Neural progenitor cell (in vitro differentiated cells): Measurements from ENCODE around the gene RALGDS. TPM values are rescaled to one million over a fixed set of nuclear protein-coding genes. Genes with fewer than 3 reads are reported as not detected.

Experiments used
- DNase-seq: peaks from one replicate; pipeline ENCODE4 v3.0.0-alpha.2; 2016; ENCODE audit warnings: low spot score
- H2AFZ ChIP-seq: fragments of 200-600 bp; sonication (generic); replicated peaks from 2 replicates; pipeline ENCODE4 v1.6.1; 2016; ENCODE audit warnings: antibody characterized with exemption
- H3F3A ChIP-seq: fragments of 200-600 bp; sonication (generic); 2 replicates; pipeline ENCODE4 v1.6.1; 2016; ENCODE audit warnings: antibody characterized with exemption, low read depth
- H3K27ac ChIP-seq: fragments of 200-600 bp; sonication (generic); 2 replicates; pipeline ENCODE4 v1.5.1; 2016; ENCODE audit warnings: mild to moderate bottlenecking
- H3K27me3 ChIP-seq: fragments of 200-600 bp; sonication (generic); 2 replicates; pipeline ENCODE4 v1.6.1; 2016; ENCODE audit warnings: mild to moderate bottlenecking, moderate library complexity
- H3K36me3 ChIP-seq: fragments of 200-600 bp; sonication (generic); 2 replicates; pipeline ENCODE4 v1.5.1; 2016
- H3K4me1 ChIP-seq: fragments of 200-600 bp; sonication (generic); 2 replicates; pipeline ENCODE4 v1.6.1; 2016; ENCODE audit warnings: mixed run types
- H3K4me2 ChIP-seq: fragments of 200-600 bp; sonication (generic); 2 replicates; pipeline ENCODE4 v1.6.1; 2016
- H3K4me3 ChIP-seq: fragments of 200-600 bp; sonication (generic); 2 replicates; pipeline ENCODE4 v1.5.1; 2016
- H3K79me2 ChIP-seq: fragments of 200-600 bp; sonication (generic); 2 replicates; pipeline ENCODE4 v1.6.1; 2016; ENCODE audit warnings: low read depth
- H3K9ac ChIP-seq: fragments of 200-600 bp; sonication (generic); 2 replicates; pipeline ENCODE4 v1.6.1; 2016
- H3K9me3 ChIP-seq: fragments of 200-600 bp; sonication (generic); 2 replicates; pipeline ENCODE4 v1.5.1; 2016; ENCODE audit warnings: low read depth
- H4K20me1 ChIP-seq: fragments of 200-600 bp; sonication (generic); 2 replicates; pipeline ENCODE4 v1.6.1; 2016; ENCODE audit warnings: low read depth
- H3K27ac Mint-ChIP-seq: 3 replicates; pipeline ENCODE4 v1.8.0; 2021; ENCODE audit warnings: mixed read lengths
- H3K27me3 Mint-ChIP-seq: 2 replicates; pipeline ENCODE4 v1.8.0; 2022; ENCODE audit warnings: low read depth, mild to moderate bottlenecking, inconsistent platforms, moderate library complexity, mixed read lengths; ENCODE audit not compliant: insufficient read depth
- H3K36me3 Mint-ChIP-seq: 3 replicates; pipeline ENCODE4 v1.8.0; 2021; ENCODE audit warnings: mixed read lengths
- H3K4me1 Mint-ChIP-seq: 3 replicates; pipeline ENCODE4 v1.8.0; 2021; ENCODE audit warnings: mixed read lengths
- H3K4me3 Mint-ChIP-seq: 3 replicates; pipeline ENCODE4 v1.8.0; 2021; ENCODE audit warnings: mild to moderate bottlenecking, moderate library complexity, mixed read lengths
- H3K9me3 Mint-ChIP-seq: 3 replicates; pipeline ENCODE4 v1.8.0; 2020; ENCODE audit warnings: mixed read lengths
- CTCF ChIP-seq: fragments of 200-600 bp; sonication (generic); IDR thresholded peaks from 2 replicates; pipeline ENCODE4 v1.5.1; 2017; ENCODE audit warnings: antibody characterized with exemption, mild to moderate bottlenecking
- EZH2 ChIP-seq: fragments of 200-600 bp; sonication (generic); IDR thresholded peaks from 2 replicates; pipeline ENCODE4 v1.6.1; 2017; ENCODE audit warnings: antibody characterized with exemption, mild to moderate bottlenecking, moderate library complexity
- EZH2phosphoT487 ChIP-seq: fragments of 200-600 bp; sonication (generic); IDR thresholded peaks from 2 replicates; pipeline ENCODE4 v1.6.1; 2017; ENCODE audit warnings: antibody characterized with exemption
- total RNA-seq: library from RNA; depleted of rRNA; stranded (reverse); fragments of >200 nt; gene quantifications from 2 replicates; pipeline ENCODE4 v1.2.3, GENCODE V29; 2015; ENCODE audit warnings: low replicate concordance

Gene RALGDS
- total RNA-seq, 1 donor from 2014 or later: 24.1 TPM

DNA sequence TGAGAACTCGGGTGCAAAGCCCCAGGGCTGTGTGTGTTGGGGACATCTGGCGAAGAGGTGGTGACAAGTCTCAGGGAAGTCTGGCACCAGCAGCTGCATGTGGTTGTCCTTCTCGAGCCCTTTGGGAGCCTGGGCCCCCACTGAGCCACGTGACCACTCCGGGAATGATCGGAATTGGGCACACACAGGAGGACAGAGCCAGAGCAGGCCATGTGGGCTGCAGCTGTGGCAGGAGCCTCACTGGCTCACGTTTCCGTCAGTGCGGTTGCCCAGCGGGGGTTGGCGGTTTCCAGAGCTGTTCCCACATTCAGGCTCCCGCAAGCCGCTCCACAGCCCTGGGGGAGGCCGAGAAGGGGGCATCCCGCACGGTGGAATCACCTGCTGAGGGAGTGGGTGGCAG is 66.1 kb downstream of the RALGDS start:
- no peaks in the 10 kb centered on the region for H3K9me3 Mint-ChIP-seq
- H3K27ac Mint-ChIP-seq: no peak overlapping the region
- H3K36me3 Mint-ChIP-seq: peaks cover 28% of the 10 kb centered on the region
- Histone ChIP-seq H3K79me2 (no peaks in the 10 kb centered on the region), H3K36me3 (no peaks in the 10 kb centered on the region), H3K27ac (no peak overlapping the region), H3K4me2 (no peak overlapping the region), H3K4me1 (peaks cover 7% of the 10 kb centered on the region), H4K20me1 (peaks cover 3% of the 10 kb centered on the region), H3K4me3 (no peak overlapping the region), H3K27me3 (no peaks in the 10 kb centered on the region), H3F3A (peaks cover 9% of the 10 kb centered on the region), H3K9me3 (no peaks in the 10 kb centered on the region), H3K9ac (no peak overlapping the region), H2AFZ (no peak overlapping the region)
- TF ChIP-seq CTCF: no peak
- TF ChIP-seq EZH2phosphoT487: no peak
- no peak for TF ChIP-seq EZH2
- no peak for DNase-seq
- H3K4me3 Mint-ChIP-seq: no peak overlapping the region
- H3K4me1 Mint-ChIP-seq: peaks cover 11% of the 10 kb centered on the region
- peaks cover 2% of the 10 kb centered on the region for H3K27me3 Mint-ChIP-seq

DNA sequence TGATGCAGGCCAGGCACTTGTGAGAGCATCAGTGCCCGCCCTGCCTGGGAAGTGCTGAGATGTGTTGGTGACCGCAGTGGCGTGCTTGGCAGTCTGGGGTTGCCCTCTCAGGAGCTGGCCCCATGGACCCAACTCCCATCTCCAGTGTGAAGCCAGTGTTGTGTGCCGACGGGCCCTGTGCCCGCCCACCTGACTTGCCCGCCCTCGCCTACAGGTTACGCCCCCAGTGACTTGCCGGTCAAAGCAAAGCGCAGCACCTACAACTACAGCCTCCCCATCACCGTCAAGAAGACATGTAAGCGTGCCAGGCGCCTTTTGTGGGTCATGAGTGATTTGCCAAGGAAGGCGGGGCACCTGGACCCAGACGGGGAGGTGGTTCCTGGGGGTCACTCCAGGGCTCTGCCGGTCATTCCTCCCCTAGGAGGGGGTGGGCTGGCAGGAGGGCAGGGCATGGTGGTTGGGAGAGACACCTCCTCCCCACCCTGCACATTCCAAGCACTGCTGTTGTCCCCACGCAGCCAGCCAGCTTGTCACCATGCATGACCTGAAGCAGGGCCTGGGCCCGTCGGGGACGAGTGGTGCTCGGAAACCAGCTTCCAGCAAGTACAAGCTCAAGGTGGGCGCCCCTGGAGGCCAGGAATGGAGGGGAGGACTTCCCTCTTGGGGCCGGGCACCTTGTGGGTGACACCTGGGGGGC is 66.7 kb downstream of the RALGDS start:
- Histone ChIP-seq H3K4me1 (peaks cover 1% of the 10 kb centered on the region), H3K4me2 (no peak overlapping the region), H3K36me3 (no peaks in the 10 kb centered on the region), H3K9me3 (no peaks in the 10 kb centered on the region), H3K27ac (no peak overlapping the region), H2AFZ (no peak overlapping the region), H3K79me2 (no peaks in the 10 kb centered on the region), H3K4me3 (no peak overlapping the region), H4K20me1 (peaks cover 9% of the 10 kb centered on the region), H3K9ac (no peak overlapping the region), H3F3A (peaks cover 3% of the 10 kb centered on the region), H3K27me3 (no peaks in the 10 kb centered on the region)
- no peaks in the 10 kb centered on the region for H3K9me3 Mint-ChIP-seq
- H3K4me3 Mint-ChIP-seq: no peak overlapping the region
- no peak for DNase-seq
- no peak for TF ChIP-seq EZH2phosphoT487
- TF ChIP-seq CTCF: no peak
- TF ChIP-seq EZH2: no peak
- peaks cover 2% of the 10 kb centered on the region for H3K27me3 Mint-ChIP-seq
- H3K36me3 Mint-ChIP-seq: peaks cover 32% of the 10 kb centered on the region
- H3K4me1 Mint-ChIP-seq: peaks cover 5% of the 10 kb centered on the region
- H3K27ac Mint-ChIP-seq: no peak overlapping the region

GRCh38 chr9:133051966-133052539 is 69.0 kb downstream of the RALGDS start:
- Histone ChIP-seq H3K27ac (no peak overlapping the region), H3K36me3 (no peaks in the 10 kb centered on the region), H3F3A (no peaks in the 10 kb centered on the region), H3K4me1 (no peaks in the 10 kb centered on the region), H3K79me2 (no peaks in the 10 kb centered on the region), H3K27me3 (no peaks in the 10 kb centered on the region), H4K20me1 (peaks cover 9% of the 10 kb centered on the region), H2AFZ (no peak overlapping the region), H3K9me3 (no peaks in the 10 kb centered on the region), H3K4me3 (no peak overlapping the region), H3K9ac (no peak overlapping the region), H3K4me2 (no peak overlapping the region)
- Mint-ChIP-seq H3K27ac (no peak overlapping the region), H3K4me1 (no peaks in the 10 kb centered on the region), H3K9me3 (no peaks in the 10 kb centered on the region), H3K4me3 (no peak overlapping the region), H3K27me3 (no peaks in the 10 kb centered on the region), H3K36me3 (peaks cover 23% of the 10 kb centered on the region)
- TF ChIP-seq EZH2phosphoT487: no peak
- TF ChIP-seq EZH2: no peak
- no peak for TF ChIP-seq CTCF
- DNase-seq: no peak
